ENCODE results near the gene GIT2. TPM values are rescaled to one million over a fixed set of nuclear protein-coding genes. Genes with fewer than 3 reads are reported as not detected.

Gene GIT2
- total RNA-seq, 1 donor from 2014 or later = 37.6 TPM

DNA sequence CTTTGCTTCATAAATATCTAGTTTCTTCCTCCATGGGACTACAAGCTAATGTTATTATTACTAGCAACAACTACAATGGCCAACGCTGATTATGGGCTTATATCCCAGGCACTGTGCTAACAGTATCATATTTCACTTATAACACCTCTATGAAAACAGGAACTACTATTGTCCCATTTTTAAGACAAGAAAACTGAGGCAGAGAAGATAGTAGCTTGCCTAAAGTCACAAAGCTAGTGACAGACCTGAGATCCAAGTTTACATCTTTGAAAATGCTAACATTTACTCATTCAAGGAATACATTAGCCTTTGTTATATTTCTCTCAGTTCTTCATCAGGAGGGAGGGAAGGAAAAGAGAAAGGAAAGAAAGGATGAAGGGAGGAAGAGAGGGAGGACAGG, 32.8 kb downstream of the GIT2 start:
- Histone ChIP-seq H3K9me3 (ENCODE audit: control insufficient read depth in 3 of 3, low read length in 3 of 3) (no peaks in the 10 kb centered on the region), H3K4me1 (ENCODE audit: control insufficient read depth in 3 of 3, insufficient read depth in 3 of 3, low read length in 3 of 3) (peaks cover 5 to 7% (median 5%) of the 10 kb centered on the region in 3 donors), H3K36me3 (ENCODE audit: control insufficient read depth in 3 of 3, insufficient read depth in 3 of 3, low read length in 3 of 3) (peaks cover 28 to 57% (median 53%) of the 10 kb centered on the region in 3 donors), H3K27ac (ENCODE audit: low read depth, low read length) (no peak overlapping the region), H3K9ac (ENCODE audit: low read depth in 1 of 3, low read length in 3 of 3) (no peak overlapping the region), H3K4me3 (ENCODE audit: low read length in 3 of 3) (no peak overlapping the region), H3K27me3 (ENCODE audit: control insufficient read depth in 3 of 3, insufficient read depth in 3 of 3, low read length in 3 of 3) (no peaks in the 10 kb centered on the region)

DNA sequence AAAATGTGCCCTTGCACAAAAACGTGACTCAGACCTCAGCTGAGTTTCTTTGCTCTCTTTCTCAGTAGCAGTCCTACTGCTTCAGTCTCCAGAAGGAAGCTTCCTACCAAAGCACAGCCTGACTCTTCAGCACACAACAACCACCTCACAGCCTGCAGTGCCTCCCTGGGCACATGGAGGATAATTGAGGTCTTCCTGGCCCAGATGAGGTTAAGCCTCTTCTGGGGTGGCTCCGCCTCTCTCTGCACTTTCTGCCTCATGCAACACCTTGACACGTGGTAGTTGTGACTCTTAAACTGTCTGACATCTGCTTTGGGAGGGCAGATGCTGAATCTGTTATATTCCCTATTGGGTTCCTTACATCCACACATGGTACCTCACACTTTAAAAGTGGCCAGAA, 33.8 kb downstream of the GIT2 start:
- Histone ChIP-seq H3K27me3 (ENCODE audit: control insufficient read depth in 3 of 3, insufficient read depth in 3 of 3, low read length in 3 of 3) (no peaks in the 10 kb centered on the region), H3K9me3 (ENCODE audit: control insufficient read depth in 3 of 3, low read length in 3 of 3) (no peaks in the 10 kb centered on the region), H3K4me3 (ENCODE audit: low read length in 3 of 3) (no peak overlapping the region), H3K36me3 (ENCODE audit: control insufficient read depth in 3 of 3, insufficient read depth in 3 of 3, low read length in 3 of 3) (peaks cover 24 to 50% (median 46%) of the 10 kb centered on the region in 3 donors), H3K4me1 (ENCODE audit: control insufficient read depth in 3 of 3, insufficient read depth in 3 of 3, low read length in 3 of 3) (peaks cover 5 to 7% (median 5%) of the 10 kb centered on the region in 3 donors), H3K27ac (ENCODE audit: low read depth, low read length) (no peak overlapping the region), H3K9ac (ENCODE audit: low read depth in 1 of 3, low read length in 3 of 3) (no peak overlapping the region)

- Histone ChIP-seq H3K9me3 (ENCODE audit: control insufficient read depth in 3 of 3, low read length in 3 of 3) (no peaks in the 10 kb centered on the region), H3K4me3 (ENCODE audit: low read length in 3 of 3) (no peak overlapping the region), H3K27ac (ENCODE audit: low read depth, low read length) (no peak overlapping the region), H3K4me1 (ENCODE audit: control insufficient read depth in 3 of 3, insufficient read depth in 3 of 3, low read length in 3 of 3) (peaks cover 5 to 7% (median 5%) of the 10 kb centered on the region in 3 donors), H3K27me3 (ENCODE audit: control insufficient read depth in 3 of 3, insufficient read depth in 3 of 3, low read length in 3 of 3) (no peaks in the 10 kb centered on the region), H3K9ac (ENCODE audit: low read depth in 1 of 3, low read length in 3 of 3) (no peak overlapping the region), H3K36me3 (ENCODE audit: control insufficient read depth in 3 of 3, insufficient read depth in 3 of 3, low read length in 3 of 3) (peaks cover 24 to 53% (median 45%) of the 10 kb centered on the region in 3 donors)
Measured at GRCh38 chr12:109961612-109962011, 34.6 kb downstream of the GIT2 start.

DNA sequence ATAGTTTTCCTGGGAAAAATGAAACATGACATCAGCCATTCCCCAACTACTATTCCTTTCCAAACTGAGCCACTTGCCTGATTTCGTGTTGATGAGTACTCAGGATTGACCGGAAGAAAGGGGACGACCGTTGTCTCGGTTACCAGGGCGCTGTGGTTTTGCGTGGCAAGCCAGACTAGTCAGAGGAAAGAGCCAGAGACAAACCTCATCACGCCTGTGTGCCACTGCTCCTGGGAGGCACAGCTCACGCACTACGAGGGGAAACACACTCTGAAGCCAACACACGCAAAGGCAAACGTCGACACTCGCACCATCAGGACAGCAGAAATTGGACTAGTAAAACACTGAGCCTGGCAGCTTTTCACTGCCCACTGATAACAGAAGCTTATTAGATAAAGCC, 35.0 kb downstream of the GIT2 start:
- H3K4me1 ChIP-seq (ENCODE audit: control insufficient read depth in 3 of 3, insufficient read depth in 3 of 3, low read length in 3 of 3) = peaks cover 5 to 7% (median 5%) of the 10 kb centered on the region in 3 donors
- H3K9me3 ChIP-seq (ENCODE audit: control insufficient read depth in 3 of 3, low read length in 3 of 3) = no peaks in the 10 kb centered on the region
- H3K27me3 ChIP-seq (ENCODE audit: control insufficient read depth in 3 of 3, insufficient read depth in 3 of 3, low read length in 3 of 3) = no peaks in the 10 kb centered on the region
- no peak overlapping the region for H3K27ac ChIP-seq (ENCODE audit: low read depth, low read length)
- no peak overlapping the region for H3K4me3 ChIP-seq (ENCODE audit: low read length in 3 of 3)
- no peak overlapping the region for H3K9ac ChIP-seq (ENCODE audit: low read depth in 1 of 3, low read length in 3 of 3)
- H3K36me3 ChIP-seq (ENCODE audit: control insufficient read depth in 3 of 3, insufficient read depth in 3 of 3, low read length in 3 of 3) = peaks cover 24 to 53% (median 43%) of the 10 kb centered on the region in 3 donors

DNA sequence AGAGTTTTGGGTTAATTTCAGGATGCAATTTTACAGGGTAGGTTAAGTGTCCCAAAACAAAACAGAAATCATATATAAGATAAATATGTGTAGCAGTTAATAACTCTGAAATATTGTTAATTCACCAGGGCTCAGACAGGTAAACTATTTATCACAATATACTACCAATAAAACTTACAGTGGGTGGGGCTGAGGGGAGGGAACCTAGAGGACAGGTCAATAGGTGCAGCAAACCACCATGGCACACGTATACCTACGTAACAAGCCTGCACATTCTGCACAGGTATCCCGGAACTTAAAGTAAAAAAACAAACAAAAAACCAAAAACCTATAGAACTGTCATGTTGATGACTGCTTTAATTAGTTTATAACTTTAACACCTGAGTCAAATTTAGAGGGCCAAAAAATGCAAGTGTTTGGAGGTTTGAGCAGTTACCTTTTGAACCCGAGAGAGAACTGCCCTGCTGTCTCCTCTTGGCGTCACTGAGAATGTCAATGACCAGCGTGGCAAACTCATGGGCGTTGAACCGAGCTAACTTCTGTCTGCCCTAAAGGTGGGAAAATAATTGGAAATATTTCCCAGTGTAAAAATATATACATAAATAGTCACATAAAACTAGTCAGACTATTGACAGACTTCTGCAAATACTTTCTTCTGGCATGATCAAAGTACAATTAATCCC, 36.6 kb downstream of the GIT2 start:
- H3K9ac ChIP-seq (ENCODE audit: low read depth in 1 of 3, low read length in 3 of 3) = no peak overlapping the region
- H3K27me3 ChIP-seq (ENCODE audit: control insufficient read depth in 3 of 3, insufficient read depth in 3 of 3, low read length in 3 of 3) = no peaks in the 10 kb centered on the region
- H3K4me3 ChIP-seq (ENCODE audit: low read length in 3 of 3) = no peak overlapping the region
- H3K36me3 ChIP-seq (ENCODE audit: control insufficient read depth in 3 of 3, insufficient read depth in 3 of 3, low read length in 3 of 3) = peaks cover 23 to 46% (median 43%) of the 10 kb centered on the region in 3 donors
- no peak overlapping the region for H3K27ac ChIP-seq (ENCODE audit: low read depth, low read length)
- H3K9me3 ChIP-seq (ENCODE audit: control insufficient read depth in 3 of 3, low read length in 3 of 3) = no peaks in the 10 kb centered on the region
- peaks cover 4 to 6% (median 5%) of the 10 kb centered on the region in 3 donors for H3K4me1 ChIP-seq (ENCODE audit: control insufficient read depth in 3 of 3, insufficient read depth in 3 of 3, low read length in 3 of 3)

DNA sequence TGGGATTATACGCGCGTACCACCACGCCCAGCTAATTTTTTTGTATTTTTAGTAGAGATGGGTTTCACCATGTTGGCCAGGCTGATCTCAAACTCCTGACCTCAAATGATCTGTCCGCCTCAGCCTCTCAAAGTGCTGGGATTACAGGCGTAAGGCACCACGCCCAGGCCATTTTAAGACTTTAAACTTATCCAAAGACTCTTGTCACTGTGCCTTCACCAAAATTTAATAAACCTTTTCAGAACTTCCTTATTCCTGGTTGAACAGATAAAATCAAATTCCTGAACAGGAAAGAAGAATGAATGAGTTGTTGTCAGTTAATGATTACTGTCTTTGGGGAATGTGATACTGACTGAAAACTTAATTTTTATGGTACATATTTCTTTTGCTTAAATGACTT, 37.8 kb downstream of the GIT2 start:
- Histone ChIP-seq H3K9ac (ENCODE audit: low read depth in 1 of 3, low read length in 3 of 3) (no peak overlapping the region), H3K27ac (ENCODE audit: low read depth, low read length) (no peak overlapping the region), H3K4me3 (ENCODE audit: low read length in 3 of 3) (no peak overlapping the region), H3K36me3 (ENCODE audit: control insufficient read depth in 3 of 3, insufficient read depth in 3 of 3, low read length in 3 of 3) (peaks cover 23 to 45% (median 45%) of the 10 kb centered on the region in 3 donors), H3K4me1 (ENCODE audit: control insufficient read depth in 3 of 3, insufficient read depth in 3 of 3, low read length in 3 of 3) (peaks cover 0 to 3% (median 3%) of the 10 kb centered on the region in 3 donors), H3K27me3 (ENCODE audit: control insufficient read depth in 3 of 3, insufficient read depth in 3 of 3, low read length in 3 of 3) (no peaks in the 10 kb centered on the region), H3K9me3 (ENCODE audit: control insufficient read depth in 3 of 3, low read length in 3 of 3) (no peaks in the 10 kb centered on the region)

DNA sequence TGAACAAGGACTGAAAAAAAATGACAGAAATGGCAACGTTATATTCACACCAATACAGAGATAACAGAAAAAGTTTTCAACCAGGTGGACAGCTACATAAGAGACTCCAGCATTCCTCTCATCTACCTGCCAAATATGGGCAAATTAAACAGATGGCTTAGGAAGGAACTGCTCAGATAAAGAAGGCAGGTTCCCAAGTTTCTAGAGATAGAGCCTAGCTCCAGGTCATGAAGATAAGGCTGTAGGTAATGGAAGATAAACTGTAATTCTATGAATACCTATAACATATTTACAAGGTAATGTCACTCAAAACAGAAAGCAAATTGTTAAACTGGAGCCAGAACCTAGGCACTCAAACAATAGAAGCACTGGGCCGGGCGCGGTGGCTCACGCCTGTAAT, 42.5 kb downstream of the GIT2 start:
- Histone ChIP-seq H3K27ac (ENCODE audit: low read depth, low read length) (peak overlapping the region; percentile 71), H3K36me3 (ENCODE audit: control insufficient read depth in 3 of 3, insufficient read depth in 3 of 3, low read length in 3 of 3) (peaks cover 19 to 41% (median 36%) of the 10 kb centered on the region in 3 donors), H3K27me3 (ENCODE audit: control insufficient read depth in 3 of 3, insufficient read depth in 3 of 3, low read length in 3 of 3) (no peaks in the 10 kb centered on the region), H3K4me1 (ENCODE audit: control insufficient read depth in 3 of 3, insufficient read depth in 3 of 3, low read length in 3 of 3) (peaks cover 36 to 49% (median 47%) of the 10 kb centered on the region in 3 donors), H3K9ac (ENCODE audit: low read depth in 1 of 3, low read length in 3 of 3) (no peak overlapping the region), H3K9me3 (ENCODE audit: control insufficient read depth in 3 of 3, low read length in 3 of 3) (no peaks in the 10 kb centered on the region), H3K4me3 (ENCODE audit: low read length in 3 of 3) (no peak overlapping the region)

DNA sequence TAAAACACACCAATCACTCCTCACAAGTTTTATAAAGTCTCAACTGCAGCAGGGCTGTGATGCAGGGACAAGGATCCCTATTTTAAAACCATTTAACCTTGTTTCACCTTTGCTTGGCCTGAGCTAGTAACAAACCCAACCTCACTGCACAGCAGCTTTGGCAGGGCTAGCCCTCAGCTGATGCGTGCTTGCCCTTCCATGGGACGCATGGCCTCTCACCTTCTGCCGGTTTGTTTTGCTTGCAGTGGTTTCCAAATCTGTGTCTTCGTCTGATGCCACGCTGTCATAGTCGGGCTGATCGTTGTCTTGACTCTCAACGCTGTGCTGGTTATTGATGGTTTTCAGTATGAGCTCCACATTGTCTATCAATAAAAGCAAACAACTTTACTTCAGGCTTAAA, 43.3 kb downstream of the GIT2 start:
- H3K9ac ChIP-seq (ENCODE audit: low read depth in 1 of 3, low read length in 3 of 3) = peak overlapping the region in 2 of 3 donors; percentile 57 to 63
- H3K4me3 ChIP-seq (ENCODE audit: low read length in 3 of 3) = no peak overlapping the region
- H3K27me3 ChIP-seq (ENCODE audit: control insufficient read depth in 3 of 3, insufficient read depth in 3 of 3, low read length in 3 of 3) = no peaks in the 10 kb centered on the region
- H3K9me3 ChIP-seq (ENCODE audit: control insufficient read depth in 3 of 3, low read length in 3 of 3) = no peaks in the 10 kb centered on the region
- peaks cover 24 to 40% (median 38%) of the 10 kb centered on the region in 3 donors for H3K36me3 ChIP-seq (ENCODE audit: control insufficient read depth in 3 of 3, insufficient read depth in 3 of 3, low read length in 3 of 3)
- peak overlapping the region; percentile 71 for H3K27ac ChIP-seq (ENCODE audit: low read depth, low read length)
- peaks cover 43 to 56% (median 55%) of the 10 kb centered on the region in 3 donors for H3K4me1 ChIP-seq (ENCODE audit: control insufficient read depth in 3 of 3, insufficient read depth in 3 of 3, low read length in 3 of 3)

GRCh38 chr12:109952160-109952858, 43.9 kb downstream of the GIT2 start:
- Histone ChIP-seq H3K27me3 (ENCODE audit: control insufficient read depth in 3 of 3, insufficient read depth in 3 of 3, low read length in 3 of 3) (no peaks in the 10 kb centered on the region), H3K9me3 (ENCODE audit: control insufficient read depth in 3 of 3, low read length in 3 of 3) (no peaks in the 10 kb centered on the region), H3K9ac (ENCODE audit: low read depth in 1 of 3, low read length in 3 of 3) (peak overlapping the region in 2 of 3 donors; percentile 57 to 63), H3K27ac (ENCODE audit: low read depth, low read length) (peak overlapping the region; percentile 71), H3K4me1 (ENCODE audit: control insufficient read depth in 3 of 3, insufficient read depth in 3 of 3, low read length in 3 of 3) (peaks cover 48 to 60% (median 59%) of the 10 kb centered on the region in 3 donors), H3K36me3 (ENCODE audit: control insufficient read depth in 3 of 3, insufficient read depth in 3 of 3, low read length in 3 of 3) (peaks cover 24 to 43% (median 38%) of the 10 kb centered on the region in 3 donors), H3K4me3 (ENCODE audit: low read length in 3 of 3) (no peak overlapping the region)

DNA sequence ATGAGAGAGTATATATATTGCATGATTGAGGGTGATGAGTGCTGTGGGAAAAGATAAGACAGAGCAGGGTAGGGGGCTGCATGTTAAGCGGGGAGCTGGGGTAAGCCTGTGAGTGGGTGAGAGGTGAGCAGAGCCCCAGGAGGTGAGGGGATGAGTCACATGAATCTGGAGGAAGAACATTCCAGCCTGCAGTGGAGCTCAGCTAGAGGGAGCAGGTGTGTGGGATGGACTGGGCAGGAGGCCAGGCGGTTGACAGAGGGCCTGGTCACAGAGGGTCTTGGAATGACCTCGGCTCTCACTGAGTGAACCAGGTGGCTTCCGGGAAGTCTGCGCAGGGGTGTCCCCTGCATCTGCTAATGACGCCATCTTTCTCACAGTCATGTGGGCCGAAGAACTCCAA, 44.4 kb downstream of the GIT2 start:
- peak overlapping the region; percentile 71 for H3K27ac ChIP-seq (ENCODE audit: low read depth, low read length)
- H3K9ac ChIP-seq (ENCODE audit: low read depth in 1 of 3, low read length in 3 of 3) = peak overlapping the region in 1 of 3 donors; percentile 63
- H3K27me3 ChIP-seq (ENCODE audit: control insufficient read depth in 3 of 3, insufficient read depth in 3 of 3, low read length in 3 of 3) = no peaks in the 10 kb centered on the region
- H3K9me3 ChIP-seq (ENCODE audit: control insufficient read depth in 3 of 3, low read length in 3 of 3) = no peaks in the 10 kb centered on the region
- H3K36me3 ChIP-seq (ENCODE audit: control insufficient read depth in 3 of 3, insufficient read depth in 3 of 3, low read length in 3 of 3) = peaks cover 28 to 45% (median 40%) of the 10 kb centered on the region in 3 donors
- H3K4me1 ChIP-seq (ENCODE audit: control insufficient read depth in 3 of 3, insufficient read depth in 3 of 3, low read length in 3 of 3) = peaks cover 52 to 65% (median 63%) of the 10 kb centered on the region in 3 donors
- H3K4me3 ChIP-seq (ENCODE audit: low read length in 3 of 3) = no peak overlapping the region

All from skeletal muscle tissue (tissue), 4 donors.